ENCODE results near the gene RNF123.
A peak's percentile ranks its signal among the peaks of the same experiment; 100 is the strongest.
"Not testable (repeated sequence)": the region's sequence is repeated elsewhere in the genome, so short reads cannot be mapped to it uniquely, and the experiment has no call there.

RNF123 gene

GRCh38 chr3:49720855-49721595 is 31.7 kb downstream of the RNF123 start:
- DNase-seq (ENCODE audit: low read depth), result no peak

- no peak for DNase-seq (ENCODE audit: low read depth)
Measured at GRCh38 chr3:49721596-49721895, 32.2 kb downstream of the RNF123 start.

- DNase-seq (ENCODE audit: low read depth), result no peak
Measured at GRCh38 chr3:49721896-49722781, 32.8 kb downstream of the RNF123 start.

- DNase-seq (ENCODE audit: low read depth), result no peak
Measured at GRCh38 chr3:49722896-49723295, 33.5 kb downstream of the RNF123 start.

- DNase-seq (ENCODE audit: low read depth), result no peak
Measured at GRCh38 chr3:49723296-49723627, 33.9 kb downstream of the RNF123 start.

- DNase-seq (ENCODE audit: low read depth), result peak; percentile 84
Measured at GRCh38 chr3:49723628-49724551, 34.5 kb downstream of the RNF123 start, which contains the start of gene GMPPB. TSS of gene GMPPB (minus strand) at chr3:49723951. CDS start at chr3:49723726, 225 bp downstream.

GRCh38 chr3:49724586-49724985 is 35.2 kb downstream of the RNF123 start:
- DNase-seq (ENCODE audit: low read depth), result no peak

- DNase-seq (ENCODE audit: low read depth), result no peak
Measured at GRCh38 chr3:49725906-49726681, 36.7 kb downstream of the RNF123 start.

GRCh38 chr3:49727154-49727923 is 38.0 kb downstream of the RNF123 start:
- no peak for DNase-seq (ENCODE audit: low read depth)

- no peak for DNase-seq (ENCODE audit: low read depth)
Measured at GRCh38 chr3:49727924-49728361, 38.6 kb downstream of the RNF123 start.

- no peak for DNase-seq (ENCODE audit: low read depth)
Measured at GRCh38 chr3:49729966-49730609, 40.7 kb downstream of the RNF123 start.

GRCh38 chr3:49732597-49732996 is 43.2 kb downstream of the RNF123 start:
- DNase-seq (ENCODE audit: low read depth), result no peak

GRCh38 chr3:49733551-49733950 is 44.2 kb downstream of the RNF123 start:
- no peak for DNase-seq (ENCODE audit: low read depth)

- no peak for DNase-seq (ENCODE audit: low read depth)
Measured at GRCh38 chr3:49734752-49735151, 45.4 kb downstream of the RNF123 start.

GRCh38 chr3:49738067-49738713 is 48.8 kb downstream of the RNF123 start:
- no peak for DNase-seq (ENCODE audit: low read depth)

- no peak for DNase-seq (ENCODE audit: low read depth)
Measured at GRCh38 chr3:49740427-49740826, 51.1 kb downstream of the RNF123 start.

- DNase-seq (ENCODE audit: low read depth), result no peak
Measured at GRCh38 chr3:49745986-49746385, 56.6 kb downstream of the RNF123 start.

GRCh38 chr3:49747792-49748480 is 58.6 kb downstream of the RNF123 start:
- DNase-seq (ENCODE audit: low read depth), result no peak

- not testable (repeated sequence) for DNase-seq (ENCODE audit: low read depth)
Measured at GRCh38 chr3:49748874-49749273, 59.5 kb downstream of the RNF123 start.
